HL-60 (cell line): ENCODE measurements around the gene CD37.
"Not testable (repeated sequence)": the region's sequence is repeated elsewhere in the genome, so short reads cannot be mapped to it uniquely, and the experiment has no call there.

Experiments used
- DNase-seq, 2 experiments: peaks; one replicate each; pipeline ENCODE4 v3.0.0-alpha.2; 2010 to 2020; ENCODE audit warnings: low read depth in 1 of 2, low spot score in 1 of 2
- H3K27ac ChIP-seq: fragments of 250-450 bp; sonication (Bioruptor Pico); replicated peaks from 2 replicates; pipeline ENCODE4 v1.5.1; 2020; ENCODE audit warnings: mild to moderate bottlenecking, moderate library complexity
- H3K27me3 ChIP-seq: fragments of 250-450 bp; sonication (Bioruptor Pico); 2 replicates; pipeline ENCODE4 v1.5.1; 2021; ENCODE audit warnings: mild to moderate bottlenecking, moderate library complexity; ENCODE audit not compliant: insufficient read depth, poor library complexity, severe bottlenecking
- H3K4me3 ChIP-seq: replicated peaks from 2 replicates; pipeline ENCODE4 v1.5.1; 2011; ENCODE audit warnings: mild to moderate bottlenecking, control low read depth, low read length; ENCODE audit not compliant: insufficient read depth
- CTCF ChIP-seq: IDR thresholded peaks from one replicate; pipeline ENCODE4 v1.5.1; 2011; ENCODE audit warnings: low read length, control low read depth, inconsistent platforms; ENCODE audit not compliant: insufficient read depth
- GABPA ChIP-seq: IDR thresholded peaks from 2 replicates; pipeline ENCODE4 v1.6.1; 2012; ENCODE audit warnings: low read depth
- POLR2AphosphoS5 ChIP-seq: IDR thresholded peaks from 2 replicates; pipeline ENCODE4 v1.6.1; 2012; ENCODE audit warnings: low read depth
- REST ChIP-seq: IDR thresholded peaks from 2 replicates; pipeline ENCODE4 v1.6.1; 2012; ENCODE audit warnings: low read depth; ENCODE audit not compliant: insufficient replicate concordance
- SPI1 ChIP-seq: IDR thresholded peaks from 2 replicates; pipeline ENCODE4 v1.6.1; 2012; ENCODE audit warnings: low read depth, mild to moderate bottlenecking, borderline replicate concordance

The CD37 gene

GRCh38 chr19:49301165-49301865 is 33.9 kb upstream of the CD37 start:
- DNase-seq, result peak; percentile 47 to 81
- Histone ChIP-seq H3K27me3 (peaks cover 3% of the 10 kb centered on the region), H3K4me3 (no peak overlapping the region), H3K27ac (no peak overlapping the region)
- no peak for TF ChIP-seq POLR2AphosphoS5
- peak; percentile 92 for TF ChIP-seq CTCF
- no peak for TF ChIP-seq GABPA

- Histone ChIP-seq H3K27ac (no peak overlapping the region), H3K4me3 (no peak overlapping the region), H3K27me3 (peaks cover 3% of the 10 kb centered on the region)
- TF ChIP-seq POLR2AphosphoS5, result no peak
- TF ChIP-seq REST, result no peak
- no peak for TF ChIP-seq GABPA
- TF ChIP-seq CTCF, result no peak
- no peak for TF ChIP-seq SPI1
- no peak for DNase-seq
Observed at GRCh38 chr19:49301866-49302252, 33.3 kb upstream of the CD37 start.

GRCh38 chr19:49306734-49307133 is 28.5 kb upstream of the CD37 start:
- not testable (repeated sequence) for DNase-seq, H3K27me3 ChIP-seq, H3K4me3 ChIP-seq, H3K27ac ChIP-seq

GRCh38 chr19:49309087-49309486 is 26.1 kb upstream of the CD37 start:
- no peak for DNase-seq
- Histone ChIP-seq H3K27me3 (no peaks in the 10 kb centered on the region), H3K27ac (no peak overlapping the region), H3K4me3 (no peak overlapping the region)
- no peak for TF ChIP-seq REST
- no peak for TF ChIP-seq POLR2AphosphoS5
- no peak for TF ChIP-seq SPI1
- TF ChIP-seq GABPA, result no peak
- no peak for TF ChIP-seq CTCF
